PFSK-1 (cell line): ENCODE data around the gene NADSYN1.

ENCODE experiments used
- POLR2AphosphoS5 ChIP-seq: IDR thresholded peaks from 2 replicates; pipeline ENCODE4 v1.6.1; 2012; ENCODE audit warnings: low read depth, mild to moderate bottlenecking, control low read depth, low read length, moderate library complexity
- REST ChIP-seq, 2 experiments: IDR thresholded peaks; 2 replicates each; pipeline versions ENCODE4 v1.6.1 to v1.8.0; 2011 to 2012; ENCODE audit warnings: low read depth in 2 of 2, low read length in 2 of 2, control low read depth in 1 of 2, inconsistent platforms in 1 of 2, mild to moderate bottlenecking in 1 of 2, moderate library complexity in 1 of 2; ENCODE audit not compliant: insufficient read depth in 1 of 2

DNA sequence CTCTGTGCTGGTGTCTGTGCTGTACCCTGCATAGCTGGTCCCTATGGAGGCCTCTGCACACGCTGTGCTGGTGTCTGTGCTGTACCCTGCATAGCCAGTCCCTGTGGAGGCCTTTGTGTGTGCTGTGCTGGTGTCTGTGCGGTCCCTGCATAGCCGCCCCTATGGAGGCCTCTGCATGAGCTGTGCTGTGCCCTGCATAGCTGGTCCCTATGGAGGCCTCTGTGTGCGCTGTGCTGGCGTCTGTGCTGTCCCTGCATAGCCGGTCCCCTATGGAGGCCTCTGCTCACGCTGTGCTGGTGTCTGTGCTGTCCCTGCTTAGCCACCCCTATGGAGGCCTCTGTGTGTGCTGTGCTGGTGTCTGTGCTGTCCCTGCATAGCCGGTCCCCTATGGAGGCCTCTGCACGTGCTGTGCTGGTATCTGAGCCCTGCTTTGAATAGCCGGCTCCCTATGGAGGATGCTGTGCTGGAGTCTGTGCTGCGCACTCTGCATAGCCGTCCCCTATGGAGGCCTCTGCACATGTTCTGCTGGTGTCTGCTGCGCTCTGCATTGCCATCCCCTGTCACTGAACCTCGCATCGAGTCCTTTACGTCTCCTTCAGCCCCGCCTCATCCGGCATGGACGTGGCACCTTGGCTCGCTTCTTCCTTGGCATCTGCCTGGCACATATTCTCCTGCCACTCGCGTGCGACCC lies 6.2 kb downstream of the NADSYN1 start:
- TF ChIP-seq POLR2AphosphoS5 (no peak), REST (IDR thresholded peaks at IDR 0.05; ENCODE audit: insufficient read depth in 1 of 2, low read depth in 2 of 2, low read length in 2 of 2) (no peak)
